Measurements from ENCODE around the gene CDH12. TPM values are rescaled to one million over a fixed set of nuclear protein-coding genes. Genes with fewer than 3 reads are reported as not detected.

The CDH12 gene
- total RNA-seq, 1 donor from 2014 or later = 0.09 TPM

DNA sequence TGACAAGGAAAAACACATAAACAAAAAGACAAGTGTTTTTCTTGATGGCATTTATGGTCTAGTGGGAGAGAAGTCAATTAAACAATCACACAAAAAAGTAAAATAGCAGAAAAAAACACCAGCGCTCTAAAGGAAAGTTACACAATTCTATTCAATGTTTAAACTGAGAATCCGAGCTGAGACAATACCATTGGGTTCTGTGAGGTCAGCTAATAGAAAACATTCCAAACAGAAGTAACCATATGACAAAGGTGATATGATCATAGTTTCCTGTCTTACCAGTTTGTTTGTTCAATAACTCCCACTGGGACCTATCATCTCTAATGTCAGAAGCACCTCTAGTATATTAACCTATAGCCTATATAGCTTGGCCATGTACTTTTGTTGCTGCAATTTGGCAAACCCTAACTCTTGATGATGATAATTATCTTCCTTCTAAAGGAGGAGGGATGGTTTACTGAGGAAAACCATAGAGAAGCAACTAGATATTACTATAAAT, 1030.0 kb downstream of the CDH12 start:
- no peak for DNase-seq (ENCODE audit: low spot score)

DNA sequence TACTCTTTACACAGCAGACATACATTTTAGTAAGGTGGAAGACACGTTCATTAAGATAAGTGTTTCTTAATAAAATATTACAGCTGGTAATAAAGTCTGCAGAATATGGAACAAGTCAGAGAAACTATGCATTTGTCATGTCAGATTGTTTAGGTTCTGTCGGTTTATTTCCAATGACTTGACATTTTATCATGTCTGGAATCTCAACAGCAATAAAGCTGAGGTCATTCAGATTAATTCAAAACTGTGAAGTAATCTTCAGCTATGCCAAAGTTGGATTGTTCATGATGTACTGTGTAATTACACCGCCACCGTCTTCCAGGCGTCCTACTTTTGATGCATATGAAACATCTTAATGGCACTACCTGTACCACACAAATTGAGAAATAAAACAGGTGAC, 1032.6 kb downstream of the CDH12 start:
- DNase-seq (ENCODE audit: low spot score) = no peak

DNA sequence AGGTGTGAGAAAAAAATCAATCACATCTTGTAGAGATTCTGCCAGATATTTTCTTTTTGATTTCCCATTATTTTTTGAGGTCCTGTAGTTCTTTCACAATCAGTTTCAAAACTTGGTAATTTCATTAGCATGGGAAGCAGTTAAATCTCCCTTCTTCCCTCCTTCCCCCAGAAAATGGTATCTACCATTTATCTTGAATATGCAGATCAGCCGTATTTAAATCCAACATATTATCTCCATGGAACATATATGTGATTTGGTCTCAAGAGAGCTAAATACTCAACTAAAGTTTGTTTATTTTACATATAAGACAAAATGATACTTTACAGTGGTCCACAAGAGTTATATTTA, 1034.8 kb downstream of the CDH12 start:
- no peak for DNase-seq (ENCODE audit: low spot score)

DNA sequence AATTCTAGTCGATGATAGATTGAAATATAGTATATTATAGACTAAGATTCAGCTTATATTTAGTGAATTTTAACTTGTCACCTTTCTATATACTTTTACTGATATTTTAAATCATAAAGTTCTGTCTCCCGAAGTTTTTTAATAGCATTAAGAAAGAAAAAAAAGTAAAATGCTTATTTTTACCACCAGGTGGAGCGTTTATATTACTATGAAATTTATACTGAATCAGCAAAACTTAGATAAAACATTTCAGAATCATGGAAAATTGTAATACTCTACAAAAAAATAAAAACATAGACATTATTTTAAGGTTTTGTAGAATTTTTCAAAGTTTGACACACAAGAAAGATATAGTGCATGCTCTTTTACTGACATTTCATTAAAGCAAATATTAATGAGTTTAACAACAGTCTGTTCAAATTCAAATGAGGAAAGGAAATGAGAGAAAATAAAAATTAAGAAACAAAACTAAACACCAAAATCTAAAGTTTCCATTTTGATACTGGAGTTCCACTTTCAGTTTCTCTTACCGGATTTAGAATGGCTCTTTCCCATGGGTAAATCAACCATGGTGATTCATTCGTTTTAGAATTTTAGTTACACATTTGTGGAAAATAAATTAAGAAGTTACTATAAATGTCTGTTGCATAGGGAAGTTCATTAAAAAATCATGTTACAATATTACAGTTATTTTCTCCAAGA, 1035.3 kb downstream of the CDH12 start:
- DNase-seq (ENCODE audit: low spot score) = no peak

DNA sequence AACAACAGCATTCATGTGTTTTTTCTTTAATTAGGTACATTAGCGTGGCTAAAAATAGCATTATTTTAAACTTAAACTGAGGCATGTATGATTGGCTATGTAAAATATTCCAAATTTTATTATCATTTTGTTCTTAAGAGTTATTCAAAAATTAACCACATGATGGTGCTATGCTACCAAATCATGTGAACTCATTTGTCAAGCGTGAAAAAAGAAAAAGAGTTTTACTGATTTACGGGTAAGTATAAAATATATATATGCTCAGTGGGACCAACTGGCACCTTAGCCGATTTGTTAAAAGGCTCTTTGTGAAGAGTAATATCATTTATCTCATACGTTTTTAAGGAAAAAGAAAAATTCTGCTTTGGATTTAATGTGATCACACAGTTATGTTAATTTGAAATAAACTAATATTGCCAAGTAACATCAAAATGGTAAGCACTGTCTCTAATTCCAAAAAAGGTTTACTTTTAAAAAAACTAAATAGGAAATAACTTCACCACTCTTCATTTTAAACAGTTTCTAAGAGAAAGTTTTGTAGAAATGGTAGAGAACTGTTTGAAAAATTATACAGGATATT, 1042.3 kb downstream of the CDH12 start:
- no peak for DNase-seq (ENCODE audit: low spot score)

DNA sequence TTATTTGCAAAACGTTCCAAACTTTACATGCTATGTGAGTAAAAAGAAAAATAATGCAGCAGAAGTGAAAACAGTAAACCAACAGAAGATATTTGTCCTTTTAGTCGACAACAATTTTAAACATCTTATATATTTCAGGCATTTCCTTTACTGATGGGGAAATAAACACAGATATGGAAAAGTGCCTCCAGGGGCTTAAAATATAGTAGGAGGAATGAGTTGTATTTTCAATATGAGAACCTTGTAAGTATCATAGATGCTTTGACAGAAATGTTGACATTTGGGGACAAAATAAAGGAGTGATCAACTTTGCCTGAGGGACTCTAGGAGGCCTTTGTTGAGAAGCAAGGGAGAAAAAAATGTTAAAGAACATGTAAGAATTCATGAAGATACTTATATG, 1043.5 kb downstream of the CDH12 start:
- no peak for DNase-seq (ENCODE audit: low spot score)

DNA sequence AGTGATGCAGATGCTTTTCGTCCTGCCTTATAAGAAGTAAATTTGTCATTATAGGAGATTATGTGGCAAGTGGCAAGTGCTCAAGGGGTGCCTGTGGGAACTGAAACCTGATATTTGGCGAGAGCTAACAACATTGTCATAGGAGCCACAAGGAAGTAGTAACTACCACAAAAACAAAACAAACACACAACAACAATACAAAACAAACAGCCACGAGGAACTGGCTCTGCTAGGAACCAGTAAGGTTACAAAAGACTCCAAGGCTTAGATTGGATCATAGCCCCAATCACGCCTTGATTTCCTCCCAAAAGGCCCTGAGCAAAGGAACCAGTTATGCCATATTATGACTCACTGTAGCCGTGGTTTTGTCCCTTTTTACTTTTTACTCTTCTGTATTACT, 1045.2 kb downstream of the CDH12 start:
- DNase-seq (ENCODE audit: low spot score) = no peak

DNA sequence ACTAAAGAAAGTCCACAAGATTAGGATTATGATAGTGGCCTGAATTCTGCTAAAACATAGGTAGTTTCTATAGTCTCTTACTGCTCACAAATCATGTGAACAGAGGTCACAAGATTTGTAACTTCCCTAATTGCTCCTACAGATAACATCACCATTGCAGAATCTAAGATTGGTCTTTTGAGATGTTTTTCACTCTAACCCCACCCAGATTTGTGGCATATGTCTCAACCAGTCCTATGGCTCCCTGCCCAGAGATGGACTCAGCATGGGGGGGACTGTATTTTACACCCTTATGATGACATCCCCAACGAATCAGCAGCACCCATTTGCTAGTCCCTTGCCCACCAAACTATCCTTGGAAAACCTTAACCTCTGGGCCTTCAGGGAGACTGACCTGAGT, 1046.2 kb downstream of the CDH12 start:
- DNase-seq (ENCODE audit: low spot score) = no peak

DNA sequence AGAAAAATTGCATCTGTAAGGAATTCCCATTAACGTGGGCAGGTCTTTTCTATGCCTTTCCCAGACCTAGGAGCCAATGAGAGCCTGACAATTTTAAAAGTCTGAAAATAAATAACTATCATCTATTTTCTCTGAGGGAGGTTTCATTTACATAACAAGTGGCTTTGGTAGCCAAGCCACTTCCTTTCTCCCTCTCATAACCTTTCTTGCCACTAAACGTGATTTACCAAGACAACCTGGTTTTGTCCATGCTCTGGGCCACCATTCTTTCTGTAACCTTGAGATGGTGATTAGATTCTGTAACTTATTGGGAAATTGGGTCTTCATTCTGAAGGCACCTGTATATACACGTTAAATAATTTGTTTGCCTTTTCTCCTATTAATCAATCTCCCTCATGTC, 1046.9 kb downstream of the CDH12 start:
- DNase-seq (ENCODE audit: low spot score) = no peak

DNA sequence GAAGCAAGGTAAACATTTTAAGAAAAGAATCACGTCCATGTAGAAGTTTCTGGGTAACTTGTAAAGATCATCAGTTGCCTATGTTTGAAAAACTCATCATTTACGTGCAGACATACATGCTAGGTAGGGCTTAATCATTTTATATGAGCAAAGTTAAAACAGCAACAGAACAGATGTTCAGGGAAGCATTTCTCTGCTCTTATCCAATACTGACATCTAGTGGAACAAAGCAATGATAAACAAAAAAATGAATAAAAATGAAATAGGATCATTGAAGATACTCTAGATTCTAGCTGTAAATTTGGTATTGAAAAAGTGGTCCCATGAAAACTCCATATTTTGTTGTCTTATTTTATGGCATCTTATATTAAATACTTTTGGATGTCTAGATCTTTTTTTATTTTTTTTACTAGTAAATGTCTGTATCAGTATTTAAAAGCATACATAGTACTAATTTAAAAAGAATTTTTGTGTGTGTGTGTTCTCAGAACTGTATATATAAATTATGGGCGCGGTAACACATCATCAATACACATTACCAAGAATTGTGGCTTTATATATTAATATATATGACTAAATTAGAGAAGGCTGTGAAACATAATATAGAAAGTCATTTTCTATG, 1050.2 kb downstream of the CDH12 start:
- no peak for DNase-seq (ENCODE audit: low spot score)

DNA sequence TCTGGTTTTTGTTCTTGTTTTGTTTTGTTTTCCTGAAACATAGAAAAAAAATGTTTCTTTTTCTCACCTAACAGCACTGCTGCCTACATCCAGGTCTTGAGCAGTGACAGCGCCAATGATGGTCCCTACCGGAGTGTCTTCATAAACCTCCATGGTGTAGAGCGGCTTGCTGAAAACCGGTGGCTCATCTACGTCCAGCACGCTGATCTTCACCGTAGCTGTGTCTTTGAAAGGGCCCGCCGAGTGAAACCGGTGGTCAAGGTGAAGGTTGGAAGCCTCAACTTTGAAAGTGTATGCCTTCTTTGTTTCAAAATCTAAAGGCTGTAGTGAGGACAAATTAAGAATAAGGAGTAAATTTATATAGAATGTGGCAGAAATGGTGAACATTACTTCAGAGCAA, 1051.0 kb downstream of the CDH12 start:
- DNase-seq (ENCODE audit: low spot score) = no peak

DNA sequence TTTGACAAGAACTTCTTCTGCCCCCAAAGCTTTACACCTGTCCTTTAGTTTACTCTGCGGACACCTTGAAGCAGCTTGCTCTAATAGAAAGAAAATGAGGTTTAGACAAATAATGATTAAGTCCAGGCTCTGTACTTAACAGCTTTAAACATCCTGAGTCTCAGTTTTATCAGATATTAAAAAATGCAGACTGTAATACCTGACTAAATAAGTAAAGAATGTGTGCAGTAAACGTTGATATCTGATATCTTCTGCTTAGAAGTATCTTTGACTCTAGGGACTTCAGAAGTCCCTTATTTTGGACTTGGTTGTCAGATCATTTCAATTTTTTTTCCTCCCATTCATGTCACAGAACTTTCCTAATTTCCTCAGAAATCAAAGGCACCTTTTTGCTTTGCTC, 1060.4 kb downstream of the CDH12 start:
- no peak for DNase-seq (ENCODE audit: low spot score)

DNA sequence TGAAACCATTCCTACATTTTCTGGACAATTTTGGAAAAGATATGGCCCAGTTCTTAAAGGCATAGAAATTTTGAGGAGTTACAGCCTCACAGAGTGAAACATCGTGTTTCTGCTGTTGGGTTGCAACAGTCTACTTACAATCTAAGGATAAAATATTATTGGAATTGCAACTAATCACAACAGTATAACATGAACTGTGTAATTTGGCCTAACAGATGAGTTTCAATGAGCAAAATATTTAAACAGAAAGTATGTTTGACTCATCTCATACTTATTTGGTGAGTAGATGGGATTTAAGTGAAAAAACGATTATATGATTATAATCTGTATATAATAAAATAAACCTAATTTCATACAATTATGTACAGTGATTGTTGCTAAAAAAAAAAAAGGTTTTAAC, 1061.8 kb downstream of the CDH12 start:
- DNase-seq (ENCODE audit: low spot score) = no peak

DNA sequence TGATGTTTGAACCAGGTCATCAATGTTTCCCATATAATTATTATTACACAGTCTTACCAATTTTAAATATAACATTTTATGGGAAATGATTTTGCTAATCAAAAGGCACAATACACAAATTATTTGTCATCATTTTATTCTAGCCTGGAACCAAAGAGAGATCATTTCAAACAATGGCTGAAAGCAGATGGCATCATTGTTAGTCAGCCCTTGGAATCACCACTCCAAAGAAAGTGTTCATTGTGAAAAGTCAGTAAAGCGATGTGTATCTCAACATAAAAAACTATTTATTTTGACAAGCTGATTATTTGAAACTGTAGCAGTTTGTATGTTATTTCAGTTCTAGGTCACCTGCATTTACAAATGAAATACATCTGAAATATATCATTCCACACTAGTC, 1068.7 kb downstream of the CDH12 start:
- DNase-seq (ENCODE audit: low spot score) = no peak

DNA sequence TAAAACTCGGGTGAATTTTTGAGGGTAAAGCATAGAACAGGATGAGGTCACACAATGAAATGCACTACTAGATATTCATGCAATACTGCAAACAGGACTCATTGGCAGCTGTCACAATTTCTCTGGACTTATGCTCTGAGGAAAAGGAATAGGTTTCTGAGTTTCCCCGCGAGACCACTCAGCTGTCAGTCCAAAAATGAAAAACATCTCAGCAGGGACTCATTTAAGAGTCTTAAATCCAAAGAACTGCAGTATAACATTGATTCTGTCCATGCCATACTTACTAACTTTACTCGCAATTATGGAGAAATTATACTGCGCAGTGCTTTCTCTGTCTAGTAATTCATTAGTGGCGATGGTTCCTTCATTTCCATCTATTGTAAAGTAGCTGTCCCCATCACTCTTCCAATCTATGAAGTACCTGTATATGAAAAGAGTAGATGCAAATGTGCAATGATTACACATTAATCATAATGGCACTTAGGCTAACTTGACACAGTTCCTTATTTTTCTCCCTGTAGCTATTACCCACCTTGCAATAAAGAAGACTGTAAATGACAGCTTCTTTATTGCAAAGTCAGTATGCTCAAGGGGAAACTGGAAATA, 1070.0 kb downstream of the CDH12 start:
- no peak for DNase-seq (ENCODE audit: low spot score)

DNA sequence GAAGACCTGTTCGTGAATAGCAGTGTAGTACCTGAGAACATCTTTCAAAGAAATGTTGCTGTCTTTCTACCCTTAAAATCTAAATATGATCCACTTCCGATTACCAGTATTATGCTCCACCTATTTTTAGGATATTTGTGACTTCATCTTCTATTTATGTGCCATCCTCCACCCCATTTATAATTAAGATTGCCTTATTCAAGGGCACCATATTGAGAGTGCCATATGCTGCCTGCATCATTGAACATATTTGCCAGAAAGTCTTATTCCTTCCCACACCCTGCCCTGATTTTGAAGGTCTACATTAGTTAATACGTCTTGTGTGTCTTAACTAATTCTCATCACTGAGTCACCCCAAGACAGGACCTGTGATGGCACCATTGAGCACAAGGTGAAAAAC, 1076.7 kb downstream of the CDH12 start:
- no peak for DNase-seq (ENCODE audit: low spot score)

DNA sequence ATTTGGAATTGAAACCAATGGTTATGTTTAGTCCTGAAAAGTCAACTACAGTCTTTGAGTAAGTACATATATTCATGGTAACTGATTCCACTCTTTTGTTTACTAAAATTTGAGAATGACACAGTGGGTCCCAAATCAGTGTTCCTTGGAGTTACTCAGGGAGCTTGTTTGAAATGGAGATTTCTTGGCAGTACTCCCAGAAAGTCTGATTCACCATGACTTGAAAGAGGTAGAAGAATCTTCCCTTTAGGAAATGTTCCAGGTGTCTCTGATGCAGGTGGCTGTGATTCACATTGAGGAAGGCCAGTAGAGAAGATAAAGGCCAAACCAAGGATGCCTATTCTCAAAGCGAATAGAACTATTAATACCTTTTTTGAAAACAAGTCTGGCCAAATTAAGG, 1078.3 kb downstream of the CDH12 start:
- no peak for DNase-seq (ENCODE audit: low spot score)

DNA sequence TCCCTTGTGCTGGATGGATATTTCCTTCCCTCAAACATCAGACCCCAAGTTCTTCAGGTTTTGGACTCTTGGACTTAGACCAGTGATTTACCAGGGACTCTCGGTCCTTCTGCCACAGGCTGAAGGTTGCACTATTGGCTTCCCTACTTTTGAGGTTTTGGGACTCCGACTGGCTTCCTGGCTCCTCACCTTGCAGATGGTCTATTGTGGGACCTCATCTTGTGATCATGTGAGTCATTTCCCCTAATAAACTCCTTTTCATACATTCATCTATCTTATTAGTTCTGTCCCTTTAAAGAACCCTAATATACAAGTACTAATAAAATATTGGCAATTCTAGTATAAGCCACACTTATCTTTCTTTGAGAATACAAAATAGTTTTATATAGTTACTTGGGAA, 1078.9 kb downstream of the CDH12 start:
- DNase-seq (ENCODE audit: low spot score) = no peak

DNA sequence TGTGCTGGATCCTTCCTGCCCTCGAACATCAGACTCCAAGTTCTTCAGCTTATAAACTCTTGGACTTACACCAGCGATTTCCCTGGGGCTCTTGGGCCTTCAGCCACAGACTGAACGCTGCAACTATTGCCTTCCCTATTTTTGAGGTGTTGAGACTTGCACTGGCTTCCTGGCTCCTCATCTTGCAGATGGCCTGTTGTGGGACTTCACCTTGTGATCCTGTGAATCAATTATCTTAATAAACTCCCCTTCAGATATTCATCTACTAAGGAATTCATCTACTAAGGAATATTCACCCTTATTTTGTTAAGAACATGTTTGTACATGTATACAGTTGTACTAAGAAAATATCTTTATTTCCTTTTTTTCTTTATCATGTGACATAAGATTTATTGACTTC, 1079.7 kb downstream of the CDH12 start:
- DNase-seq (ENCODE audit: low spot score) = no peak

DNA sequence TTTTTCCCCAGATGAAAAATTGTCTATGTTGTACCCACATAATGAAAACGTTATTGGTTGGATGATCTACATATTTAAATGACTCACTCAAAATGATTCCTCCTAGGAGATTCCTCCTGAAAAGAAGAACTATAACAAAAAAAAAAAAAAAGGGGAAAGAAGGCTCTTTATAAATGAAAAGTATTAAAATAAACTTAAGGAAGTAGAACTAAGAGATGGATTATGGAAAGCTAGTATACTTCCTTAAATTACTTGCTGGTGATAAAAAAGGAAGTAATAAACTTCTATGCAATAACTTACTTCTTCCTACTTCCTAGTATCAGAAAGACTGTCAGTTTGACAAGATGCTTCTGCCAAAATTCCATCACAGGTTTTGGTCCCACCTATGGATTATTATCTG, 1087.7 kb downstream of the CDH12 start:
- DNase-seq (ENCODE audit: low spot score) = no peak

DNA sequence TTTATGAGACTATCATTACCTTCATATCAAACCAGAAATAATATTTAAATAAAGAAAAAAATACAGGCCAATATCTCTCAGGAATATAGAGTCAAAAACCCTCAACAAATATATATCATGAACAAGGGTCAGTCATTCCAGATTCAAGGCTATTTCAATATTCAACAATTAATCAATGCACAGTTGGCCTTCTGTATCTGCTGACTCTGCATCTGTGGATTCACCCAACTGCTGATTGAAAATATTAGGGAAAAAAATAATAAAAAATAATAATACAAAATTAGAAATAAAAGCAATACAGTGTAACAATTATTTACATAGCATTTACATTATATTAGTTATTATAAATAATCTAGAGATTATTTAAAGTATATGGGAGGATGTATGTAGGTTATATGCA, 1114.0 kb downstream of the CDH12 start:
- DNase-seq (ENCODE audit: low spot score) = no peak

DNA sequence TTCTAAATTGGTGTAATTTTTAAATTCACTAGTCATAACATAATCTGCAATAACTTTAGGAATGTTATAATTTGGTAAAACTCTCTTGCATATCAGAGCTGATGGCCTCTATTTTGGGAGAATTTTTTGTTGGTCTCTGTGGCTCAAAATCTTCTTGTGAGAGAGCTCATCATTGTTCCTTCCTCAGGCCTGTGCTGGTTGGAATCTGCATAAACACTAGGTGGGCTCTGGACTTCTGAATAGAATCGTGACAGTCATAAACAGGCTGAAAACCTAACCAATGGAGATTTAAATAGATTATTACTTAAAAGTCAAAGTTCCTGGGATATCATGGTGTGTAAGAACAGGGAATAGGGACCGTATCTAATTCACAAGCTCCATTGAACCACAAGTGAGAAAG, 1129.6 kb downstream of the CDH12 start:
- DNase-seq (ENCODE audit: low spot score) = no peak
